Neural cell (in vitro differentiated cells): Measurements from ENCODE around the gene TMEM120A. TPM values are rescaled to one million over a fixed set of nuclear protein-coding genes. Genes with fewer than 3 reads are reported as not detected.

Source experiments
- H2AFZ ChIP-seq: fragments of 200-600, 300-800 bp; sonication (generic), shearing (Covaris generic); 2 replicates; pipeline ENCODE4 v1.6.0; 2014; ENCODE audit warnings: low read depth, mild to moderate bottlenecking, antibody characterized with exemption, low read length, moderate library complexity
- H3F3A ChIP-seq: fragments of 200-600 bp; shearing (Covaris generic); 2 replicates; pipeline ENCODE4 v1.6.1; 2016; ENCODE audit warnings: mild to moderate bottlenecking, moderate library complexity, mixed read lengths, antibody characterized with exemption, low read length; ENCODE audit not compliant: insufficient read depth, poor library complexity, severe bottlenecking
- H3K27ac ChIP-seq: fragments of 200-600, 300-800 bp; sonication (generic), shearing (Covaris generic); 2 replicates; pipeline ENCODE4 v1.5.1; 2014; ENCODE audit warnings: mild to moderate bottlenecking, low read length, moderate library complexity
- H3K27me3 ChIP-seq: fragments of 300-800, 200-600 bp; sonication (generic), shearing (Covaris generic); 2 replicates; pipeline ENCODE4 v1.6.0; 2014; ENCODE audit warnings: mild to moderate bottlenecking, low read depth, low read length, moderate library complexity; ENCODE audit not compliant: insufficient read depth
- H3K36me3 ChIP-seq: fragments of 300-800, 200-600 bp; sonication (generic), shearing (Covaris generic); 2 replicates; pipeline ENCODE4 v1.5.1; 2014; ENCODE audit warnings: mild to moderate bottlenecking, antibody characterized with exemption, low read length, moderate library complexity; ENCODE audit not compliant: insufficient read depth
- H3K4me2 ChIP-seq: fragments of 300-800, 200-600 bp; sonication (generic), shearing (Covaris generic); 2 replicates; pipeline ENCODE4 v1.6.0; 2014; ENCODE audit warnings: mild to moderate bottlenecking, low read length
- H3K4me3 ChIP-seq: fragments of 300-800, 200-600 bp; sonication (generic), shearing (Covaris generic); 2 replicates; pipeline ENCODE4 v1.5.1; 2014; ENCODE audit warnings: mild to moderate bottlenecking, low read length, moderate library complexity
- H3K79me2 ChIP-seq: fragments of 200-600 bp; shearing (Covaris generic); replicated peaks from 2 replicates; pipeline ENCODE4 v1.6.0; 2014; ENCODE audit warnings: mild to moderate bottlenecking, low read length, moderate library complexity; ENCODE audit not compliant: insufficient read depth
- H3K9ac ChIP-seq: fragments of 300-800, 200-600 bp; sonication (generic), shearing (Covaris generic); 2 replicates; pipeline ENCODE4 v1.6.1; 2016; ENCODE audit warnings: mild to moderate bottlenecking, low read length, mixed read lengths
- H3K9me2 ChIP-seq: fragments of 200-600 bp; shearing (Covaris generic); 2 replicates; pipeline ENCODE4 v1.6.1; 2016; ENCODE audit warnings: mild to moderate bottlenecking, low read length, mixed read lengths; ENCODE audit not compliant: insufficient read depth
- H3K9me3 ChIP-seq: fragments of 200-600, 300-800 bp; sonication (generic), shearing (Covaris generic); 2 replicates; pipeline ENCODE4 v1.6.1; 2016; ENCODE audit warnings: mild to moderate bottlenecking, mixed run types, low read length, moderate library complexity, mixed read lengths
- H4K20me1 ChIP-seq: fragments of 200-600 bp; shearing (Covaris generic); 2 replicates; pipeline ENCODE4 v1.6.1; 2016; ENCODE audit warnings: mild to moderate bottlenecking, mixed run types; ENCODE audit not compliant: insufficient read depth
- EZH2 ChIP-seq: fragments of 200-600, 300-800 bp; shearing (Covaris generic), sonication (generic); IDR thresholded peaks from 2 replicates; pipeline ENCODE4 v1.6.1; 2014; ENCODE audit warnings: antibody characterized with exemption, low read length, borderline replicate concordance, mild to moderate bottlenecking; ENCODE audit not compliant: insufficient read depth, poor library complexity, severe bottlenecking
- MXI1 ChIP-seq: fragments of 450-650 bp; conservative IDR thresholded peaks from 2 replicates; pipeline ENCODE4 v1.6.1; 2014; ENCODE audit warnings: antibody characterized with exemption, mild to moderate bottlenecking; ENCODE audit not compliant: poor library complexity, severe bottlenecking
- POLR2AphosphoS5 ChIP-seq: IDR thresholded peaks from 2 replicates; pipeline ENCODE4 v1.6.1; 2012
- RAD21 ChIP-seq: fragments of 450-650 bp; conservative IDR thresholded peaks from 2 replicates; pipeline ENCODE4 v1.6.1; 2014; ENCODE audit warnings: antibody characterized with exemption, mild to moderate bottlenecking, moderate library complexity
- TAF1 ChIP-seq: IDR thresholded peaks from 2 replicates; pipeline ENCODE4 v1.6.1; 2012; ENCODE audit warnings: low read depth
- polyA plus RNA-seq: library from polyadenylated mRNA; depleted of rRNA; stranded (reverse); fragments of >200 nt; gene quantifications from 2 replicates; pipeline ENCODE4 v1.2.3, GENCODE V29; 2014
- TF ChIP-seq, protein P1 (sequence below): fragments of 450-650 bp; IDR thresholded peaks from 2 replicates; pipeline ENCODE4 v1.5.1; 2014; ENCODE audit warnings: antibody characterized with exemption, mild to moderate bottlenecking, moderate library complexity; ENCODE audit not compliant: poor library complexity, severe bottlenecking
- TF ChIP-seq, protein P2 (sequence below): IDR thresholded peaks from 2 replicates; pipeline ENCODE4 v1.6.1; 2012; ENCODE audit warnings: borderline replicate concordance

TMEM120A gene
- polyA plus RNA-seq, 1 donor from 2014 or later, result 39.1 TPM

DNA sequence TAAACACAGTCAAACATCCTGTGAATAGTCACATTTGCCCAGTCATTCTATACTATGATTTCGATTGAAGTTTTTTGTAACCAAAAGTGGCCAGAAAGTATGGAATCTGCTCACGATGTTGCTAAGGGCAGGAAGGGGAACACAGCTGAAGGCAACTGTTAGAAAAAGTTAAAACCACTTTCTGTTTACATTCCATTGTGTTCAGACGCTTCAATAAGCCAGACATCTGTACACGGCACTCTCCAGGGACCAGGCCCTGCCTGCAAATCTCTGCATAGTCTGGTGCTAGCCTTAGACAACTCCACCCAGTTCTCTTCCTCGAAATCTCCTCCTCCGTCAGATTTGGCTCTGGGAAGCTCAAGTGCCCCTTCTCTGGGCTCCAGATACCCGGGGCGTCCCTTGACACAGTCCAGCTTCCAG is 17.1 kb upstream of the TMEM120A start:
- no peak overlapping the region for H3K27ac ChIP-seq
- H3K27me3 ChIP-seq, result no peaks in the 10 kb centered on the region
- H3K9ac ChIP-seq, result no peak overlapping the region
- H2AFZ ChIP-seq, result no peak overlapping the region
- no peak overlapping the region for H3K4me3 ChIP-seq
- no peaks in the 10 kb centered on the region for H3K9me3 ChIP-seq
- no peaks in the 10 kb centered on the region for H3K36me3 ChIP-seq
- no peaks in the 10 kb centered on the region for H3K79me2 ChIP-seq
- TF ChIP-seq, protein P1, sequence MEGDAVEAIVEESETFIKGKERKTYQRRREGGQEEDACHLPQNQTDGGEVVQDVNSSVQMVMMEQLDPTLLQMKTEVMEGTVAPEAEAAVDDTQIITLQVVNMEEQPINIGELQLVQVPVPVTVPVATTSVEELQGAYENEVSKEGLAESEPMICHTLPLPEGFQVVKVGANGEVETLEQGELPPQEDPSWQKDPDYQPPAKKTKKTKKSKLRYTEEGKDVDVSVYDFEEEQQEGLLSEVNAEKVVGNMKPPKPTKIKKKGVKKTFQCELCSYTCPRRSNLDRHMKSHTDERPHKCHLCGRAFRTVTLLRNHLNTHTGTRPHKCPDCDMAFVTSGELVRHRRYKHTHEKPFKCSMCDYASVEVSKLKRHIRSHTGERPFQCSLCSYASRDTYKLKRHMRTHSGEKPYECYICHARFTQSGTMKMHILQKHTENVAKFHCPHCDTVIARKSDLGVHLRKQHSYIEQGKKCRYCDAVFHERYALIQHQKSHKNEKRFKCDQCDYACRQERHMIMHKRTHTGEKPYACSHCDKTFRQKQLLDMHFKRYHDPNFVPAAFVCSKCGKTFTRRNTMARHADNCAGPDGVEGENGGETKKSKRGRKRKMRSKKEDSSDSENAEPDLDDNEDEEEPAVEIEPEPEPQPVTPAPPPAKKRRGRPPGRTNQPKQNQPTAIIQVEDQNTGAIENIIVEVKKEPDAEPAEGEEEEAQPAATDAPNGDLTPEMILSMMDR, result no peak
- TF ChIP-seq MXI1, result no peak
- TF ChIP-seq EZH2, result no peak
- TF ChIP-seq RAD21, result no peak
- TF ChIP-seq, protein P2, sequence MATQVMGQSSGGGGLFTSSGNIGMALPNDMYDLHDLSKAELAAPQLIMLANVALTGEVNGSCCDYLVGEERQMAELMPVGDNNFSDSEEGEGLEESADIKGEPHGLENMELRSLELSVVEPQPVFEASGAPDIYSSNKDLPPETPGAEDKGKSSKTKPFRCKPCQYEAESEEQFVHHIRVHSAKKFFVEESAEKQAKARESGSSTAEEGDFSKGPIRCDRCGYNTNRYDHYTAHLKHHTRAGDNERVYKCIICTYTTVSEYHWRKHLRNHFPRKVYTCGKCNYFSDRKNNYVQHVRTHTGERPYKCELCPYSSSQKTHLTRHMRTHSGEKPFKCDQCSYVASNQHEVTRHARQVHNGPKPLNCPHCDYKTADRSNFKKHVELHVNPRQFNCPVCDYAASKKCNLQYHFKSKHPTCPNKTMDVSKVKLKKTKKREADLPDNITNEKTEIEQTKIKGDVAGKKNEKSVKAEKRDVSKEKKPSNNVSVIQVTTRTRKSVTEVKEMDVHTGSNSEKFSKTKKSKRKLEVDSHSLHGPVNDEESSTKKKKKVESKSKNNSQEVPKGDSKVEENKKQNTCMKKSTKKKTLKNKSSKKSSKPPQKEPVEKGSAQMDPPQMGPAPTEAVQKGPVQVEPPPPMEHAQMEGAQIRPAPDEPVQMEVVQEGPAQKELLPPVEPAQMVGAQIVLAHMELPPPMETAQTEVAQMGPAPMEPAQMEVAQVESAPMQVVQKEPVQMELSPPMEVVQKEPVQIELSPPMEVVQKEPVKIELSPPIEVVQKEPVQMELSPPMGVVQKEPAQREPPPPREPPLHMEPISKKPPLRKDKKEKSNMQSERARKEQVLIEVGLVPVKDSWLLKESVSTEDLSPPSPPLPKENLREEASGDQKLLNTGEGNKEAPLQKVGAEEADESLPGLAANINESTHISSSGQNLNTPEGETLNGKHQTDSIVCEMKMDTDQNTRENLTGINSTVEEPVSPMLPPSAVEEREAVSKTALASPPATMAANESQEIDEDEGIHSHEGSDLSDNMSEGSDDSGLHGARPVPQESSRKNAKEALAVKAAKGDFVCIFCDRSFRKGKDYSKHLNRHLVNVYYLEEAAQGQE, result no peak
- TF ChIP-seq POLR2AphosphoS5, result no peak
- no peaks in the 10 kb centered on the region for H4K20me1 ChIP-seq
- no peaks in the 10 kb centered on the region for H3K9me2 ChIP-seq
- H3F3A ChIP-seq, result no peaks in the 10 kb centered on the region
- H3K4me2 ChIP-seq, result no peak overlapping the region

DNA sequence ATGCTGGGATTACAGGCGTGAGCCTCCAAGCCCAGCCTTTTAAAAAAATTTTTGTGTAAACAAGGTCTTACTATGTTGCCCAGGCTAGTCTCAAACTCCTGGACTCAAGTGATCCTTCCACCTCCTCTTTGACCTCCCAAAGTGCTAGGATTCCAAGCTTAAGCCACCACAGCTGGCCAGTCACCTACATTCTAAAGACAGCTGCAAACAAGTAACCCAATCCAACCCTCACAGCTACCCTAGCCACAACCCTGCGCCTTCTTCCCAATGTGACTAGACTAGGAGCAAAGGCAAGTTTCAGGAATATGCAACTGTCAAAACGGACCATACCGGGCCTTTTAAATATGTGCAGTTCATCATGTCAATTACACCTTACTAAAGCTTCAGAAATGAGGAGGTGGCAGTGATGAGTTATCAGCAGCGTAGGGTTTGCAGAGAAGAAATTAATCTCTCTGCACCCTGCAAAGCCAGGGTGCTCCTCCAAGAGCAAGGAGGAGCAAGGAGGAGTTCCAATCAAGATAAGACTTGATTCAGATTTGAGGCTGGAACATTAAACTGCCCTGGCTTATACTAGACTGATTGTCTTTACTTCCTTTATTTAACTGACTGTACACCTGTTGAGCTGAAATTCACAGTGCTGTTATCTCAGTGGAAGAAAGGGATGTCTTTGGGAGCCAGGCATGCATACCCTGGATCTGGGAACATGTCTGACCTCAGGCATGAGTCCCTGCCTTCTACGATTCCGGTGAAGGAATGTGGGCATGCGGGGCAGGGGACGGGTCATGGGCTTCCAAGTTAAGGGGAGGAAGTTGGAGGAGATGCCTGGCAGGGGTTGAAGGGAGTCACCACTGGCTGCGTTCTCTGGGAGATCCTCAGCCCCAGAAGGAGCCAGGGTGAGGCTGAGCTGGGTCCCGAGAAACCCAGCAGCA is 15.5 kb upstream of the TMEM120A start:
- H3K27ac ChIP-seq, result no peak overlapping the region
- no peak overlapping the region for H3K4me3 ChIP-seq
- no peaks in the 10 kb centered on the region for H3K36me3 ChIP-seq
- H3K79me2 ChIP-seq, result no peaks in the 10 kb centered on the region
- H3F3A ChIP-seq, result no peaks in the 10 kb centered on the region
- no peak overlapping the region for H2AFZ ChIP-seq
- H4K20me1 ChIP-seq, result no peaks in the 10 kb centered on the region
- H3K4me2 ChIP-seq, result no peak overlapping the region
- no peaks in the 10 kb centered on the region for H3K9me2 ChIP-seq
- no peak for TF ChIP-seq TAF1
- TF ChIP-seq, protein P1, result no peak
- no peak for TF ChIP-seq MXI1
- TF ChIP-seq EZH2, result no peak
- TF ChIP-seq, protein P2, result no peak
- TF ChIP-seq POLR2AphosphoS5, result no peak
- no peak for TF ChIP-seq RAD21
- no peaks in the 10 kb centered on the region for H3K27me3 ChIP-seq
- H3K9ac ChIP-seq, result no peak overlapping the region
- H3K9me3 ChIP-seq, result no peaks in the 10 kb centered on the region
